GM18867 (cell line): ENCODE results near the gene FER.

Source experiments
- ATAC-seq: cut with Tn5 transposase; IDR thresholded peaks from one replicate; pipeline ENCODE4 v1.9.1; 2021; ENCODE audit warnings: mild to moderate bottlenecking, moderate library complexity; ENCODE audit not compliant: unreplicated experiment

Gene FER

GRCh38 chr5:109168151-109168550 is 420.5 kb downstream of the FER start:
- ATAC-seq, result no peak

- ATAC-seq, result no peak
These were observed 423.1 kb downstream of the FER start for GRCh38 chr5:109170629-109171350.

GRCh38 chr5:109171437-109172073 is 423.9 kb downstream of the FER start:
- ATAC-seq, result peak; percentile 84

GRCh38 chr5:109173036-109173794 is 425.5 kb downstream of the FER start:
- no peak for ATAC-seq

- no peak for ATAC-seq
These were observed 429.5 kb downstream of the FER start for GRCh38 chr5:109177227-109177626.

GRCh38 chr5:109177782-109178181 is 430.1 kb downstream of the FER start:
- no peak for ATAC-seq

- ATAC-seq, result no peak
These were observed 433.0 kb downstream of the FER start for GRCh38 chr5:109180668-109181067.

- ATAC-seq, result no peak
These were observed 439.1 kb downstream of the FER start for GRCh38 chr5:109186759-109187158.

GRCh38 chr5:109191153-109191558 is 443.5 kb downstream of the FER start:
- ATAC-seq, result peak; percentile 86

- ATAC-seq, result no peak
These were observed 444.3 kb downstream of the FER start for GRCh38 chr5:109192027-109192426.

- no peak for ATAC-seq
These were observed 445.0 kb downstream of the FER start for GRCh38 chr5:109192555-109193281.

GRCh38 chr5:109195667-109196066 is 448.0 kb downstream of the FER start:
- ATAC-seq, result no peak

GRCh38 chr5:109196087-109196822 is 448.6 kb downstream of the FER start:
- ATAC-seq, result no peak

- ATAC-seq, result no peak
These were observed 449.1 kb downstream of the FER start for GRCh38 chr5:109196823-109197160.

GRCh38 chr5:109199289-109199688 is 451.6 kb downstream of the FER start:
- no peak for ATAC-seq

- ATAC-seq, result no peak
These were observed 452.3 kb downstream of the FER start for GRCh38 chr5:109199799-109200620.

GRCh38 chr5:109215040-109215439 is 467.3 kb downstream of the FER start:
- ATAC-seq, result no peak

GRCh38 chr5:109218818-109219217 is 471.1 kb downstream of the FER start:
- no peak for ATAC-seq

- no peak for ATAC-seq
These were observed 475.8 kb downstream of the FER start for GRCh38 chr5:109223531-109223930.
